GM12878 (cell line): ENCODE results near the gene SMAP1. TPM values are rescaled to one million over a fixed set of nuclear protein-coding genes. Genes with fewer than 3 reads are reported as not detected.

ENCODE experiments used
- ATAC-seq: fragments of 200-7000 bp; cut with Tn5 transposase; 3 replicates; pipeline ENCODE4 v1.9.1; 2020; ENCODE audit warnings: mild to moderate bottlenecking, moderate library complexity
- BruUV-seq: library from RNA; stranded (reverse); fragments of 400-500 nt; replicated peaks from 2 replicates; lab custom pipeline; 2021; lab: Mats Ljungman, UMichigan
- CTCF ChIA-PET: fragments of 300-600 bp; sonication (Branson Sonifier 250); formaldehyde crosslinking; extraction: SDS; loops from one replicate; lab custom pipeline; 2021; ENCODE audit warnings: inconsistent platforms; lab: Yijun Ruan, JAX
- POLR2A ChIA-PET: fragments of 350-600 bp; formaldehyde crosslinking; extraction: SDS; loops from one replicate; lab custom pipeline; 2021; ENCODE audit warnings: inconsistent platforms; lab: Charles Lee
- RAD21 ChIA-PET: fragments of 300-600 bp; sonication (Branson Sonifier 250); formaldehyde crosslinking; loops from one replicate; lab custom pipeline; 2023; ENCODE audit warnings: antibody characterized with exemption; ENCODE audit not compliant: unreplicated experiment; lab: Charles Lee
- SMC1A ChIA-PET: fragments of 300-600 bp; sonication (Branson Sonifier 250); formaldehyde crosslinking; loops from one replicate; lab custom pipeline; 2023; ENCODE audit not compliant: unreplicated experiment, uncharacterized antibody; lab: Charles Lee
- DNase-seq: peaks from one replicate; pipeline ENCODE4 v3.0.0-alpha.2; 2011; ENCODE audit warnings: low read depth, low spot score
- FAIRE-seq: peaks from 3 replicates; lab custom pipeline; 2011; peaks lifted over from hg19 to GRCh38; lab: Jason Lieb, UNC
- H2AFZ ChIP-seq: 2 replicates; pipeline ENCODE4 v1.6.0; 2011; ENCODE audit warnings: low read depth, low read length, control low read depth; ENCODE audit not compliant: control insufficient read depth
- H3K27ac ChIP-seq: 2 replicates; pipeline ENCODE4 v1.5.1; 2011; ENCODE audit warnings: control low read depth; ENCODE audit not compliant: control insufficient read depth, insufficient read depth
- H3K27me3 ChIP-seq, 2 experiments: replicated peaks in 1 of 2; 2 replicates each; pipeline versions ENCODE4 v1.6.0 to v1.6.1; 2011; ENCODE audit warnings: low read length in 1 of 2; ENCODE audit not compliant: control insufficient read depth in 2 of 2, insufficient read depth in 2 of 2
- H3K36me3 ChIP-seq, 2 experiments: 2 replicates each; pipeline ENCODE4 v1.5.1; 2011; ENCODE audit warnings: low read length in 1 of 2; ENCODE audit not compliant: control insufficient read depth in 2 of 2, insufficient read depth in 2 of 2
- H3K4me1 ChIP-seq: 2 replicates; pipeline ENCODE4 v1.6.1; 2011; ENCODE audit warnings: mild to moderate bottlenecking, low read length, moderate library complexity, mixed read lengths; ENCODE audit not compliant: control insufficient read depth, insufficient read depth
- H3K4me2 ChIP-seq: 2 replicates; pipeline ENCODE4 v1.6.0; 2011; ENCODE audit warnings: control low read depth; ENCODE audit not compliant: control insufficient read depth, insufficient read depth
- H3K4me3 ChIP-seq: fragments of 200-600 bp; sonication (generic); 2 replicates; pipeline ENCODE4 v1.5.1; 2016
- H3K79me2 ChIP-seq: 2 replicates; pipeline ENCODE4 v1.6.0; 2011; ENCODE audit warnings: low read length; ENCODE audit not compliant: control insufficient read depth, insufficient read depth
- H3K9ac ChIP-seq: 2 replicates; pipeline ENCODE4 v1.8.0; 2011; ENCODE audit warnings: low read length, control low read depth, mixed read lengths; ENCODE audit not compliant: control insufficient read depth, insufficient read depth
- H3K9me3 ChIP-seq: replicated peaks from 3 replicates; pipeline ENCODE4 v1.5.1; 2011; ENCODE audit warnings: mild to moderate bottlenecking, low read length; ENCODE audit not compliant: control insufficient read depth, insufficient read depth
- H4K20me1 ChIP-seq: 2 replicates; pipeline ENCODE4 v1.6.0; 2011; ENCODE audit not compliant: control insufficient read depth, insufficient read depth
- CBFB ChIP-seq: IDR thresholded peaks from 2 replicates; pipeline ENCODE4 v1.6.1; 2016; ENCODE audit warnings: antibody characterized with exemption, low read depth
- E2F4 ChIP-seq: IDR thresholded peaks from 2 replicates; pipeline ENCODE4 v1.6.1; 2012; ENCODE audit warnings: low read depth, low read length, improper control_type of control experiment
- MTA3 ChIP-seq: IDR thresholded peaks from 2 replicates; pipeline ENCODE4 v1.6.1; 2012; ENCODE audit warnings: low read length, inconsistent platforms, borderline replicate concordance
- NFYB ChIP-seq: IDR thresholded peaks from 2 replicates; pipeline ENCODE4 v1.6.1; 2011; ENCODE audit warnings: low read depth, mild to moderate bottlenecking, low read length, improper control_type of control experiment, moderate library complexity; ENCODE audit not compliant: insufficient read depth
- PKNOX1 ChIP-seq: fragments of 450-650 bp; IDR thresholded peaks from 2 replicates; pipeline ENCODE4 v1.6.1; 2016; ENCODE audit warnings: mild to moderate bottlenecking
- RBBP5 ChIP-seq: fragments of 200-600 bp; sonication (generic); conservative IDR thresholded peaks from 2 replicates; pipeline ENCODE4 v1.6.1; 2016
- REST ChIP-seq: IDR thresholded peaks from 2 replicates; pipeline ENCODE4 v1.6.1; 2012; ENCODE audit warnings: mild to moderate bottlenecking, low read depth, low read length
- SP1 ChIP-seq: IDR thresholded peaks from one replicate; pipeline ENCODE4 v1.6.1; 2011; ENCODE audit warnings: low read depth, low read length
- STAT3 ChIP-seq: IDR thresholded peaks from 2 replicates; pipeline ENCODE4 v1.6.1; 2011; ENCODE audit warnings: low read depth, low read length, improper control_type of control experiment
- TBL1XR1 ChIP-seq: IDR thresholded peaks from 2 replicates; pipeline ENCODE4 v1.6.1; 2012; ENCODE audit warnings: low read depth, low read length, improper control_type of control experiment
- USF1 ChIP-seq: IDR thresholded peaks from 2 replicates; pipeline ENCODE4 v1.6.1; 2011; ENCODE audit warnings: borderline replicate concordance, low read depth, mild to moderate bottlenecking, moderate library complexity, mixed read lengths, low read length; ENCODE audit not compliant: insufficient read depth; ENCODE audit errors: extremely low read length
- ZBTB11 ChIP-seq: fragments of 450-650 bp; formaldehyde crosslinking; IDR thresholded peaks from 2 replicates; pipeline ENCODE4 v1.5.0; 2022; ENCODE audit warnings: mild to moderate bottlenecking, missing genetic modification characterization
- ZNF384 ChIP-seq: IDR thresholded peaks from 2 replicates; pipeline ENCODE4 v1.6.1; 2012; ENCODE audit warnings: low read depth, mild to moderate bottlenecking, low read length, improper control_type of control experiment, borderline replicate concordance
- WGBS: methylation state at CpG from one replicate; pipeline ENCODE4 v1.1.6; 2016; ENCODE audit warnings: low lambda C conversion rate; ENCODE audit not compliant: insufficient replicate concordance, insufficient coverage; ENCODE audit errors: missing lambda C conversion rate; 5-methylcytosine and 5-hydroxymethylcytosine counted together
- in situ Hi-C: fragments of 300-500 bp; cut with MboI; formaldehyde crosslinking; loops from 9 replicates; pipeline ENCODE4 v1.14.3; 2018; ENCODE audit warnings: mixed read lengths
- intact Hi-C: fragments of 100-400 bp; cut with micrococcal nuclease; formaldehyde crosslinking; loops from one replicate; pipeline ENCODE4 v1.14.2; 2022; ENCODE audit not compliant: unreplicated experiment
- polyA plus RNA-seq, 11 experiments: library from polyadenylated mRNA; depleted of rRNA in 4 of 11; unstranded in 6 of 11; stranded (reverse) in 5 of 11; fragments of >200 nt; fragmentation: Nextera tagmentation in 4 of 11; fragmentation: Illumina TruSeq in 1 of 11; extraction: Ambion mirVana in 4 of 11; extraction: Trizol in 1 of 11; gene quantifications; 1 replicate in 1 of 11; 2 replicates in 10 of 11; pipeline versions ENCODE4 v1.2.1 to v1.2.3, GENCODE V29; 2011 to 2016; ENCODE audit warnings: inconsistent platforms in 2 of 11, missing spikeins in 2 of 11, low read depth in 1 of 11
- total RNA-seq, 4 experiments: library from RNA; depleted of rRNA in 3 of 4; stranded (reverse); fragments of >200 nt in 3 of 4; fragmentation: Illumina TruSeq in 1 of 4; extraction: Trizol in 1 of 4; gene quantifications; 2 replicates each; pipeline versions ENCODE4 v1.2.1 to v1.2.3, GENCODE V29; 2013 to 2021

The SMAP1 gene
- total and polyA plus RNA-seq, 10 of the 15 experiments (the other 5 are each of a cell fraction or from before 2014, with no cell fraction given): 13.7 to 33.9 (median 25.3) TPM

- TF ChIP-seq E2F4: no peak
- TF ChIP-seq NFYB: no peak
- no peak for TF ChIP-seq PKNOX1
- no peak for TF ChIP-seq TBL1XR1
- TF ChIP-seq RBBP5: no peak
- no peak for TF ChIP-seq STAT3
- TF ChIP-seq CBFB: no peak
Measured at GRCh38 chr6:70886661-70887060, 219.0 kb downstream of the SMAP1 start (continued).

GRCh38 chr6:70889270-70889669 lies 221.6 kb downstream of the SMAP1 start:
- ChIA-PET CTCF (interaction anchor here (7.9 kb wide), 1 partner anchor 179 kb away, joined by 225 read pairs; no protein-coding TSS in a partner anchor), RAD21 (no interaction called here), POLR2A (no interaction called here), SMC1A (no interaction called here)
- Histone ChIP-seq H4K20me1 (no peaks in the 10 kb centered on the region), H3K4me3 (no peak overlapping the region), H2AFZ (no peak overlapping the region), H3K79me2 (no peaks in the 10 kb centered on the region), H3K27ac (no peak overlapping the region), H3K4me1 (no peaks in the 10 kb centered on the region), H3K27me3 (no peaks in the 10 kb centered on the region; a peak in 2 of 4 replicates), H3K9me3 (no peaks in the 10 kb centered on the region), H3K9ac (no peak overlapping the region), H3K4me2 (no peak overlapping the region), H3K36me3 (no peaks in the 10 kb centered on the region)
- no TSS peak for BruUV-seq
- WGBS: 61% methylated on average over 7 of the region's 7 CpGs
- no peak for DNase-seq
- intact Hi-C loops (loop anchor here (5.0 to 10.0 kb wide), 2 partner anchors 514 to 667 kb away; no protein-coding TSS in a partner anchor), in situ Hi-C loops (loop anchor here (5.0 to 25.0 kb wide), 2 partner anchors 182 to 377 kb away; no protein-coding TSS in a partner anchor)
- FAIRE-seq: no peak
- ATAC-seq: no peak
- TF ChIP-seq SP1 (no peak), USF1 (no peak), MTA3 (no peak), REST (no peak), ZNF384 (no peak), ZBTB11 (CRISPR knock-in tag) (no peak)
